SKM-1 (cell line): ENCODE results near the gene BCAS3.
"Not testable (repeated sequence)": the region's sequence is repeated elsewhere in the genome, so short reads cannot be mapped to it uniquely, and the experiment has no call there.

ENCODE experiments used
- DNase-seq: peaks from one replicate; lab custom pipeline; 2025; ENCODE audit not compliant: unreplicated experiment; lab: John Stamatoyannopoulos, UW

The BCAS3 gene

DNA sequence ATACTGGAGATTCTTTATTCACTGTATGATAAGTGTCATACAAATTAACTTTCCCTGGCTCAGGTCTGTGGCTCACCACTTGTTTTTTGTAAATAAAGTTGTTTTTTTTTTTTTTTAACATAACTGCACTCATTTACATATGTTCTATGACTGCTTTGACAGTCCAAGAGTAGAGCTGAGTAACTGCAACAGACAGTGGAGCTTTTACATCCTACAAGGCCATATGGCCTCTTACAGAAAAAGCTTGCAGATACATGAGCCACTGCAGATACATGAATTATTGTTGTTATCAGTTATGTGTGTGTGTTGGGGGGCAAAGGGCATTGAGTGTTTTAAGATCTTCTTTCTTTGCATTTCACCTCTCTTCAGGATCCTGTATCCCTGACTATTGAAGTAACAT is 311.7 kb downstream of the BCAS3 start:
- DNase-seq: no peak

DNA sequence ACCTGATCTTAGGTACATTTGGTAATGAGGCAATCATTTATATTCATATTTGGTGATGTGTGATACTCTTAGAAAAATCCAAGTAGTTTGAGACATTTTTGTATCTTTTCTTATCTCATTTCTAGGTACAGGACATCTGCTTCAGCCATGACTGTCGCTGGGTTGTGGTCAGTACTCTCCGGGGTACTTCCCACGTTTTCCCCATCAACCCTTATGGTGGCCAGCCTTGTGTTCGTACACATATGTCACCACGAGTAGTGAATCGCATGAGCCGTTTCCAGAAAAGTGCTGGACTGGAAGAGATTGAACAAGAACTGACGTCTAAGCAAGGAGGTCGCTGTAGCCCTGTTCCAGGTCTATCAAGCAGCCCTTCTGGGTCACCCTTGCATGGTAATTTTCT is 312.2 kb downstream of the BCAS3 start:
- no peak for DNase-seq

DNA sequence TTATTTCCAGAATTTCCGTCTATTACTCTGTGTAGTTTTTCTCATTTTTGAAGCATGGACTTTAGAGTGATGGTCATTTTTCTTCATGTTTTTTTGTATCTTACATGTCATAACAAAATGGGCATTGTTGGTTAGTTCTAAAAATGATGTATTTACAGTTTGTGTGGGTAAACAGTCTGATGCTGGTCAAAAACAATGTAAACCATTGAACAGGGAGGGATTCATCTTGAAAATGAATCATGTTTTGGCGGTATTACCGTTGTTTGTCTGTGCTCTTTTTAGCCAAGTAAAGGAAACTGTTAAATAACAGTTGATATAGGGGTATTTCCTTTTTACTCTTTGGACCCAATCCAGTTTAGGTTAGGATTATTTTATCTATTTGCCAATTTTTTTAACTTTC is 315.8 kb downstream of the BCAS3 start:
- no peak for DNase-seq

DNA sequence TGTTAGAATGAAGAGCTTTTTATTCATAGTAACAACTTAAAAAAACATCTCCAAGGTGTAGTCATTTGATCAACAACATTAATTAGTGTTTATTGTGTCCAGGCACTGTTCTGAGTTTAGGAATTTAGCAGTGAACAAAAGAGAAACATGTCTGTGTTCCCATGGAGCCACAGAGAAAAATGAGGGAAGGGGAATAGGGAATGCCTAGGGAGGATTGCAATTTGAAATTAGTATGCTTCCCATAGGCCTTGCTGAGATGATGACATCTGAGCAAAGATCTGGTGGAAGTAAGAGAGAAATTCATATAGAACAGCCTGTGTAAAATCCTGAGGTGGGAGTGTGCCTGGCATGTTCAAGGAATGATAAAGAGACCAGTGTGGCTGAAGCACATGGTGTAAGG is 318.0 kb downstream of the BCAS3 start:
- DNase-seq: no peak

DNA sequence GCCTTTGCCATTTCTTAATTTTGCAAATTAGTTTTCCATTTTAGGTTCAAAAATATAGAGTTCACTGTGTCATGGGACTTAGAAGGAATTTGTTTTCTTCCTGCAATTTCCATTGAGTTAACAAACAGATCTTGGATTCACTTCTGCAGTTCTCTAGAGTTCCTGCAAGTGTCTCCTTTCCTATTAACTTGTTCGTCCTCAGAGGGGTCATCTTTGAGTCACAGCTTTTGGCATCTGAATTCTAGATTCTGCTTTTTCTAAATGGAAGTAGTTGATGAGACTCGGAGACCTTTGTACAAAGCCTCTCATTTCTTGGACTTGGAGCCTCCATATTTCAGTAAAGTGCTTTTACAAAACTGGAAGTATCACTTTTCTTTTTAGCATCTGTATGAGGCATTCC is 323.3 kb downstream of the BCAS3 start:
- no peak for DNase-seq

DNA sequence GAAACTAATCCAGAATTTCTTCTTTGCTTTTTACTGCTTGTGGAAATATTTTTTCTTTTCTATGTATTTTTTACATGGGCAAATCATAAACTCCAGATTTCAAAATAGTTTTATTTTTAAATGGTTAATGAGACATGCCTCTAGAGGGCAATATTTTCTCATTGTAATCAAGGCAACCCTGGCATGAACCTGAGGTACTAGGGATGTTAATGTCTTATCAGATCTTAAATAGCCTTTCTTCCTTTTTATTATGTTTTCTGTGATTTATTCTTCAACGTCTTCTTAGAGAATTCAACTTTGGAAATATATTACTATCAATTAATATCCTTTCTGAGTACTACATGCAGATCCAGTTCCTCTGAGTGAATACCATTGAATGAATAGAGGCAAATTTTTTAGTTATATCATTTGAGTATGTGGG is 324.7 kb downstream of the BCAS3 start:
- peak; percentile 62 for DNase-seq

DNA sequence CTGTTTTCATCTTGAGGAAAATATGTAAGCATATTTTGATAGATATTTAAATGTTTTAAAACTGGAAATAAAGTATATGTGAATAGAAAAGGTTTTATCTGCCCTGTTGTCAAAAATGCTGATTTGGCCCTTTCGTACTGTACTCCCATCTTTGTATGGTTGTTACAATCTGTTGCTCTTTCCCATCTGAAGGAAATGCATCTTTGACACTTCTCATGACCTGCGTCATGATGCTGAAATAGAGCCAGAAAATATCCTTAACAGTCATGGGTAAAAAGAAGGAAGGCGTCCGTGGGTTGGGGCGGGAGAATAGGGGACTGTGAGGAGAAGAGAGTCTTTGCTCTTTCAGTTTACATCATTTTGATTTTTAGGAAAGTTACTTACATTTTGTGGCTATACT is 327.7 kb downstream of the BCAS3 start:
- DNase-seq: no peak

DNA sequence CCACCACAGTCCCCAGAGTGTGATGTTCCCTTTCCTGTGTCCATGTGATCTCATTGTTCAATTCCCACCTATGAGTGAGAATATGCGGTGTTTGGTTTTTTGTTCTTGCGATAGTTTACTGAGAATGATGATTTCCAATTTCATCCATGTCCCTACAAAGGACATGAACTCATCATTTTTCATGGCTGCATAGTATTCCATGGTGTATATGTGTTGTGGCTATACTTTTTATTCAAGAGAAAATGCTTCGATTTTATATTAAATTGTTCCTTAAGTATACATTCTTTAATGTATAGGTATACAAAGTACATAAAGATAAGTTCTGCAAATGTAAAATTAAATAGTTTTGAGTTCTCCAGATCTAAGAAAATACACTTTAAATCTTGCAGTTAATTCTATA is 328.3 kb downstream of the BCAS3 start:
- DNase-seq: not testable (repeated sequence)

DNA sequence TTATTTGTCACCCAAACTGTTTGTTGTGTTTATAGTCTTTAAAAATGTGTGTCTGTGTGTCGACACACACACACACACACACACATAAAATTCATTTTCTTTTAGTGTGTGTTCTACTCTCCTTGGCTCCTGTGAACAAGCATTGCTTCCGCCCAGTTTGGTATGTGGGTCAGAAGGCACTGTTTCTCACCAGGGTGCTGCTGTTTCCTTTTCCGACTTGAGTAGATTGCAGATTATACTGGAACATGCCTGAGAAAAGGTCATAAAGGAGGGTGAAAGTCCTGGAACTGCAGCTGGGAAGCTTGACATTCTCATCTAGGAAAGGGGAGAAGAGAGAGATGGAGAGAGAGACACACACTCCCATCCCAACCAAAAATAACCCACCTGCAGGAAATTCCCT is 330.3 kb downstream of the BCAS3 start:
- DNase-seq: no peak

DNA sequence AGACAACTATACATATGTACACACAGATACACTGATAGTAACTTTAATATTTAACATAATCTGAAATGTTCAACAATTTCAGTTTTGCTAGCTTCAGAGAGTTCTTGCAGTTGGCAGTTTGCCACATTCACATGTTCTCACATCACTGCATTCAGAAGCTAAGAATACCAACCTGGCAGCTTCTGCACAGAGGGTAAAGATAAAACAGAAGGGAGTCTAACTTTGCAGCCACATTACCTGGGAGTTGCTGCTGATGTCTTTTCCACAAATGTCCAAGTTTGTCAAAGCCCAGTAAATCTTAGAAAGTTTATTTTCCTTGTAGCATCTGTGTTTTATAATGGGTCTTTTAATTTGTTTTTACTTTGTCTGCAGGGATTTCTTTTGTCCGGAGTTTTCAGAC is 332.0 kb downstream of the BCAS3 start:
- no peak for DNase-seq

DNA sequence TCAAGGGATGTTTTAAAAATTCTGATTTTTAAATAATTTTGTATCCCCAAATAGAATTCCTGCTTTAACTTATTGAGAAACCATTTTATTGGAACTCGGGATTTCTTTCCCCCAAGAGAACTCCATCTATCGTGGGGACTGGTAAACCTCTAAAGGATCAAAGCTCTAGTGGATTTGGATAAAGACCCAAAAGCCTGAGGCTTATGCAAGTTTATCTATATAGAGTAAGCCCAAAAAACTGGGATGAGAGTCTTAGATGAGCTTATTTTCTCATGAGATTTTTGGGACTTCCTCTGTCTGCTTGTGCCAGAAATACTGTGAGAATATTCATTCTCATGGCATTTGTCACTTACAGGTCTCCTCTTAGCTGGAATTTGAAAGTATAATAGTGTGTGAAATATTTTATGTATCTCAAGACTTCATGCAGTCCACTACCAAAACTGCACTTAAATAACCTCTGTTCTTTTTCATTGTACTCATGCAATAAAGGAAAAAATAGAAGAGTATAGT is 333.1 kb downstream of the BCAS3 start:
- no peak for DNase-seq

DNA sequence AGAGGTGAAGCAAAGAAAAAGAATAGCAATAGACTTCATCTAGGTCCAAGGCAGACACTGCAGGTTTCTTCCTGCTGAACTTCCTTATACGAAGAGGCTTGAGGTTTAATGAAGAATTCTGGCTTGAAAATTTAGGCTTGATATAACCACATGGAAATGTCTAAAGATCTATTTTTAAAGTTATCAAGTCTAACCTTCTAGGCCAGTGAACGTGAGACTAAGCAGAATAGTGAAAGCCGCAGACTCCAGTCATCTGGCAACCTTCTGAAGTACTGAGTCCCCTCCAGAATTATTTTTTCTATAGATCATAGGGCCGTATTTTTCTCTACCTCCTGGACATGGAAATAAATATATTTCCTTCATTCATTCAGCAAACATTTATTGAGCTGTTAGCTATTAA is 333.6 kb downstream of the BCAS3 start:
- no peak for DNase-seq

DNA sequence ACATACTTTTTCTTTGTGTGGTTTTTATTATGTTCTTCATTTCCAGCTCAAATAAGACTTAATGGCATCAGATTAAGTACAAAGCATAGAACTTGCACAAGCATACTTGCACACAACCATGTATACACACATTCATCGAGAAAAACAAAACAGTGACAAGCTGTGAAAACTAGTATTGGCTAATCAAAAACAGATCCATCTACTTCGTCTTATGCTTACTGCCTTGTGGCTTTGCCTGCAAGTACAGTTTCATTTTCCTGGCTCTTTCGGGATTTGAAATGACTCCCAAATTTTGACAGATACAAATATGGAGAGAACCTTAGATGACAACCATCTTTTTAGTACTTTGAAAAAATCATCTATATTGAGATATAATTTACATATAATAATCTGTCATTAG is 338.3 kb downstream of the BCAS3 start:
- no peak for DNase-seq

DNA sequence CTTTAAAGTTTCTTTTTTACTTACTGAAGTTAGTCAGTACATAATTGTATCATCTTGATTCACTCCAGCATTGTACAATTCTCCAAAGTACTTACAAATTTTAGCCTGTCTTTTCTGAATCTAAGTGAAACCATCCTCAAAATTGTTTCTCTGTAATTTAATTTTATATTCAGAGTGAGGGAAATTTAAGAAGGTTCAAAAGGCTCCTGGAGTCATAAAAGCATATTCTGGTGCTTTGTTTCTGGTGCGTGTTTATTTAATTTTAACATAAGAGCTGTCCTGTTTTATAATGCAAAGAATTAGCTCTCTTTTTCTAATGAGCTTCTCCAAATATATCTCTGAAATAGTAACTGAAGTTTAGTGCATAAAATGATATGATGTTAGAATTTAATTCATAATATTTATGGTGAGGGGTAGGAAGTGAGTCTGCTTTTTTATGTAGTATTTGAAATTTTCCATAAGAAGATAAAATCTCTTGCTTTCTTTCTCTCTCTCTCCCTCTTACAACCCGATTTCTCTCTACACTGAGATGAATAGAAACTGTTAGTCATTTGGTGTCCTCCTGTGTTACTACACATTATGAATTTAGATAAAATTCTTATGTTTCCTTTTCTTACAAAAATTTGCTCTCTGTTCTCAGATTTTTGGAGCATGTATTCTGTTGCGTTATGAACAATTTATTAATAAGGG is 339.8 kb downstream of the BCAS3 start:
- DNase-seq: no peak

DNA sequence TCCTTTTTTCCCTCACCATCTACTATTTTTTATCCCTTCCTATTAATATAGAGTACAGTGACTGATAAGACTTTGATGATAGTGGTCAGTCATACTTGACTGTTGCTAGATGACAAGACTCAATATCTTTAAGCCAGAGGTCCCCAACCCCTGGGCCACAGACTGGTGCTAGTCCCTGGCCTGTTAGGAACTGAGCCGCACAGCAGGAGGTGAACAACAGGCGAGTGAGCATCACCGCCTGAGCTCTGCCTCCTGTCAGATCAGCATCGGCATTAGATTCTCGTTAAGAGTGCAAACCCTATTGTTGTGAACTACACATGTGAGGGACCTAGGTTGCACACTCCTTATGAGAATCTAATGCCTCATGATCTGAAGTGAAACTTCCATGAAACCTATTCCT is 341.3 kb downstream of the BCAS3 start:
- DNase-seq: no peak

DNA sequence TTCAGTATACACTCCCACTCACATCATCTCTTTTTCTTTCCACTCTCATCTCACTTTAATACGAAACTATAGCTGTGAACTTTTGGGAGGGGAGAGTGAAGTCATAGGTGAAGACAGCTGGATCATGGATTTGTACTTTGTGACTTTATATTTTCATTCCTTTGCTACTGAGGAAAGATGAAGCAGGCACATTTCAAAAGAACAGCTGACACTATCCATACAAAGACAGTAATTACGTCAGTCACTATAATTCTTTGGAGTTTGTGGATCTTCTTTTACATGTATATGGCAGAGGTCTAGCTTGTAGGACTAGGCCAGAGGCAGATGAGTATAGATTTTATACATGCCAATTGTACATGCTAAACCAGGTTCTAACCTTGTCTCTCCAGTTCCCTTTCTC is 346.3 kb downstream of the BCAS3 start:
- DNase-seq: no peak

DNA sequence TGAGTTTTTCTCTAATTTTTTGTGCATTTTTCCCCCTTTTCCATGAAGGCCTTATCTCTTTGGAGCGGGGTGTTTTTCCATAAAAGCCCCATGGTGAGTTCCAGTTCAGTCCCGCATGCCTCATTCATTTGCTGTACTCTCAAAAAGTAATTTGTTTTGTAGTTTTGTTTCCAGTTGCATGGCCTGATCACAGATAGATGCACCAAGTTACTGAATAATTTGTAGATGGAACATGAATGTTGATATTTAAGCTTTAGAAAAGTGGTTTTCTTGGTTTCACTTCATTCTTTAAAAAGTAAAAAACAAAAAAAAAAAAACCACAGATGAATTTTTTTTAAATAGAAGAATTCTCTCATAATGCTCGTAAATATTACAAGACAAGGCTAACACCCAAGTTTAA is 349.2 kb downstream of the BCAS3 start:
- DNase-seq: no peak

DNA sequence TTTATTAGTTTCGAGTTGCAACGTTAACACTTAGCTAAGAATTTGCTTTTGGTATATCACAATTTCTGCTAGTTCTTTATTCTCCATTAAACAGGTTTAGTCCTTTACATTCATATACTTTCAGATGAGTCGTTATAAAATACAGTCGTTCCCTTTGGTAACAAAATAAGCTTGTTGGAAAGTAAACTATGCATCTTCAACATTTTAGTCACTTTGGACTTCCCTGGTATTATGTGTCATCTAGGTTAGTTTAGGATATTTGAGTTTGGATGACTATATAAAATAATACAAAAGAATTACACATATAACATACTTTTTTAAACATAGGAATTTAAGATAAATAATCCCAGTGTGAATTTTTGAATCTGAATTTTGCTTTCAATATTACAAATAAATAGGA is 351.5 kb downstream of the BCAS3 start:
- DNase-seq: no peak

DNA sequence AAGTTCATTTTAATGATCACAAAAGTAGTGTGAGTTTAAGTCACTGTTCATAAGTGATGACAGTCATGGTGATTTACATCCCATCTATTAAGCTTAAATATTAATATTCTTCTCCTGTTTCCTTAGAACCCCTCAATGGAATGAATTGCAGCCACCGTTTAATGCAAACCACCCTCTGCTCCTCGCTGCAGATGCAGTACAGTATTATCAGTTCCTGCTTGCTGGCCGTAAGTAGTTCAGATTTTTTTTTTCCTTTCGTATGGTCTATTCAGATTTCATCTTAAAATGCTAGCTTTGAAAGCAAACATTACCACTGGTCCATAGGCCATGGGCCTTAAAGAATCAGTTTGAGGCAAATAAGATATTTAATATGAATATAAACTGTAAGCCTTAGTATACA is 363.0 kb downstream of the BCAS3 start:
- no peak for DNase-seq

DNA sequence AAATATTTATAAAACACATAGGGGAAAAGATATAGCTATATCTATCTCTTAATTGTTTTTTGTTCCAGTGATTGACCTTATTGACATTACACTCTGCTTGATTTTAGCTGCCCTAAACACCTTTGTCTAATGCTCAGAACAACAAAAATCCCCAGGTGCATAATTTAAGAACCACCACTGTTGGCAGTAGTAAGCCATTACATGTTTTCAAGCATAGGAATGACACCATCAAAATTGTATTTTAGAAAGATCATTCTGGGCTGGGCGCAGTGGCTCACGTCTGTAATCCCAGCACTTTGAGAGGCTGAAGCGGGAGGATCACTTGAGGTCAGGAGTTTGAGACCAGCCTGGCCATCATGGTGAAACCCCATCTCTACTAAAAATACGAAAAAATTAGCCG is 364.7 kb downstream of the BCAS3 start:
- DNase-seq: not testable (repeated sequence)

DNA sequence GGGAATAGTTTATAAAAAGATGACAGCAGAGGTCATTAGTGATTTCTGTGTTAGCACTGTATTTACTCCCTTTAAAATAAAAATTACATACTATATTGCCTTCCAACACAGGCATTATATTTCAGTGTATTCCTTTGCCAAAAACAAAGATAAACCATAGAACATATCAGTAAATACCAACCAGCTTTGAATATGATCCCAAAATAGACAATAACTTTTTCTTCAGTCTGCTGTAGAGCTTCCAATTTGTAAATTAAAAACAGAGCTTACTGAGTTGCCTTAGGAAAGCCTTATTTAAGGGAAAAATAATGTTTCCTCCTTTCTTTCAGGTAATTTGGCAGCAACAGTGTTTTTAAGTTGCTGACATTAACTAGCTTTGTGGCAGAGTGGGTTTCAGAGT is 369.9 kb downstream of the BCAS3 start:
- DNase-seq: no peak

DNA sequence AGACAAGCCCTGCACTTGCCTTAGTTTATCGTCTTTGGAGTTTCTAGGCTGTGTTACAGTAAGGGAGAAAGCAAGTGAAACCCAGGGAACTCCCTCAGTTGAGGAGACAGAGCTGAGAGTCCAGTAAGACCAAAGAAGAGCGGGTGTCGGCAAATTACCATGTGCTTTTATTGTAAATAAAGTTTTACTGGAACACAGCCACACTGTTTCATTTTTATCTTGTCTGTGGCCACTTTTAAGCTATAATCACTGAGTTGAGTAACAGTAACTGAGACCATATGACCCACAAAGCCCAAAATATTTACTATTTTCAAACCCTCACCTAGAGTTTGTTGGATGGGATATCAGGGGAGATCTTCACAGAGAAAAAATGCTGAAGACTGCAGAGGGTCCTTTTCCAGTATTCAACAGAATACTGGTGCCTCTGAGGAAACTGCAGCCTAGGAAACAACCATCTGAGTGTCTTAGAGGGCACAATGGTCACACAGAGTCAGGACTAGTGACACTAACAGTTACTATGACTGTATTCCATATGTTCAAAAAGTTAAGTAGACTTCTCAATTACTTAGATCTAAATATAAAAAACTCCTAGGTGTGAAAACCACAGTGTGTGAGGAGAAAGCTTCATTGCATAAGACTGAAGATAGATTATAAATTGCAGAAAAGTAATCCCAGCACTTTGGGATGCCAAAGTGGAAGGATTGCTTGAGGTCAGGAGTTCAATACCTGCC is 370.9 kb downstream of the BCAS3 start:
- DNase-seq: no peak

DNA sequence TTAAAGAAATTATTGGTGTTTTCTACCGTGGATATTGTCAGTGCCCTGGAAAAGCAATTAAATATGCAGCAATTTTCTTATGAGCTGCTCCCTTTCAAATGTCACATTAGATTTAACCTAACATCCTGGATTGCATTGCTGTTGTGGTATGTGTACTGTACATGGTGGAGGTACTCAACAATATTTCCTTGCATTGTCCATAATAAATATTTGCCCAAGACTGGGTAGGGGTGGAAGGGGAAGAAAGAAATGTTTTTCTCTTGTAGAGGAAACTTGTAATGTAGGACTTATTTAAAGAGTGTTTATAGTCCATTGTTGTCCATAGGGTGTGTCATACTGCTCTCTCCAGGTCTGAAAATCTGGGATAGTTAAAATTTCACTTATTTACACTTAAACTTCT is 375.8 kb downstream of the BCAS3 start:
- no peak for DNase-seq
